Spleen (tissue), 11 donors: ENCODE measurements around the gene NUP88. TPM values are rescaled to one million over a fixed set of nuclear protein-coding genes. Genes with fewer than 3 reads are reported as not detected.
"Not testable (repeated sequence)": the region's sequence is repeated elsewhere in the genome, so short reads cannot be mapped to it uniquely, and the experiment has no call there.

Experiments used
- DNase-seq: peaks from one replicate; pipeline ENCODE4 v3.0.0-alpha.2; 2020
- H3K27ac ChIP-seq, 8 donors: fragments of 200-600 bp; sonication (generic) in 7 of 8; 1 replicate in 4 of 8; 2 replicates in 4 of 8; pipeline versions ENCODE4 v1.5.0 to v1.8.0; 2016 to 2021; ENCODE audit warnings: inconsistent platforms in 4 of 8, mild to moderate bottlenecking in 4 of 8, moderate library complexity in 1 of 8
- H3K27me3 ChIP-seq, 7 donors: fragments of 200-600 bp; sonication (generic) in 6 of 7; replicated peaks in 1 of 7; 1 replicate in 4 of 7; 2 replicates in 3 of 7; pipeline versions ENCODE4 v1.5.0 to v1.8.0; 2016 to 2021; ENCODE audit warnings: inconsistent platforms in 3 of 7, mild to moderate bottlenecking in 1 of 7
- H3K36me3 ChIP-seq, 6 donors: fragments of 200-600 bp; sonication (generic) in 5 of 6; 1 replicate in 4 of 6; 2 replicates in 2 of 6; pipeline versions ENCODE4 v1.5.0 to v1.8.0; 2016 to 2021; ENCODE audit warnings: inconsistent platforms in 2 of 6
- H3K4me1 ChIP-seq, 6 donors: fragments of 200-600 bp; sonication (generic) in 5 of 6; 1 replicate in 3 of 6; 2 replicates in 3 of 6; pipeline versions ENCODE4 v1.5.0 to v1.8.0; 2016 to 2021; ENCODE audit warnings: inconsistent platforms in 3 of 6
- H3K4me3 ChIP-seq, 8 donors: fragments of 200-600 bp; sonication (generic) in 7 of 8; 1 replicate in 4 of 8; 2 replicates in 4 of 8; pipeline versions ENCODE4 v1.5.0 to v1.8.0; 2016 to 2021; ENCODE audit warnings: inconsistent platforms in 4 of 8, mild to moderate bottlenecking in 4 of 8, moderate library complexity in 2 of 8
- H3K9me3 ChIP-seq, 8 donors: fragments of 200-600 bp; sonication (generic) in 7 of 8; 1 replicate in 4 of 8; 2 replicates in 4 of 8; pipeline versions ENCODE4 v1.5.0 to v1.8.0; 2016 to 2021; ENCODE audit warnings: inconsistent platforms in 4 of 8
- CTCF ChIP-seq, 11 experiments: fragments of 200-600 bp in 7 of 11; fragments of 450-650 bp in 4 of 11; sonication (generic) in 4 of 11; IDR thresholded peaks in 8 of 11; conservative IDR thresholded peaks in 3 of 11; 1 replicate in 7 of 11; 2 replicates in 4 of 11; pipeline versions ENCODE4 v1.4.0 to v1.8.0; 2016 to 2021; ENCODE audit warnings: antibody characterized with exemption in 11 of 11, inconsistent platforms in 4 of 11, mild to moderate bottlenecking in 1 of 11
- POLR2A ChIP-seq, 3 donors: fragments of 450-650 bp; IDR thresholded peaks; one replicate each; pipeline ENCODE4 v1.5.1; 2017; ENCODE audit warnings: antibody characterized with exemption in 3 of 3, mild to moderate bottlenecking in 1 of 3
- POLR2AphosphoS5 ChIP-seq, 3 donors: sonication (generic); formaldehyde crosslinking; IDR thresholded peaks; one replicate each; pipeline ENCODE4 v1.5.1; 2017; ENCODE audit warnings: antibody characterized with exemption in 3 of 3
- WGBS, 5 donors: extraction: QIAGEN DNeasy Blood & Tissue Kit in 3 of 5; methylation state at CpG; one replicate each; pipeline versions ENCODE4 v1.1.5 to v1.1.7; 2013 to 2018; 5-methylcytosine and 5-hydroxymethylcytosine counted together
- intact Hi-C: fragments of 100-400 bp; cut with DNase I; formaldehyde crosslinking; loops from one replicate; pipeline ENCODE4 v1.15.0; 2023; ENCODE audit warnings: low total_unique reads
- polyA plus RNA-seq, 3 donors: library from polyadenylated mRNA; stranded (reverse); fragments of 200-250 nt; gene quantifications; one replicate each; pipeline ENCODE4 v1.2.1, GENCODE V29; 2013
- total RNA-seq, 7 donors: library from RNA; depleted of rRNA in 3 of 7; stranded (reverse); fragments of >200 nt in 3 of 7; fragmentation: NEBNext Ultra II Directional in 4 of 7; extraction: Animal tissue kit (Norgen Biotek cat#: 25700) in 4 of 7; gene quantifications; one replicate each; pipeline versions ENCODE4 v1.1.0 to v1.2.1, GENCODE V29; 2016 to 2021
- donor health status: healthy with polysubstance abuse.
- donor health status: DM: no; HTN: no; CAD: no; lungs with moderate emphysema.
- donor health status: DM: no; HTN: no; CAD: no.
- donor health status: Bipolar disorder and iron deficiency.
- donor health status: healthy.
- donor health status: DM: no; HTN: no; CAD: no.
- donor health status: DM: yes; HTN: yes; CAD: no.

Gene NUP88
- total and polyA plus RNA-seq, 10 donors: 67.8 to 131 (median 94.0) TPM

- intact Hi-C loops: loop anchor here (10.0 kb wide), 1 partner anchor 185 kb away; no protein-coding TSS in a partner anchor
- Histone ChIP-seq H3K4me1 (peaks cover 21 to 47% (median 36%) of the 10 kb centered on the region in 6 donors), H3K36me3 (peaks cover 0 to 71% (median 35%) of the 10 kb centered on the region in 6 donors), H3K27ac (peak overlapping the region; percentile 78 to 89 (median 84)), H3K27me3 (no peaks in the 10 kb centered on the region), H3K9me3 (no peaks in the 10 kb centered on the region), H3K4me3 (peak overlapping the region; percentile 87 to 100 (median 94))
- WGBS, 5 donors: 7 to 35% (median 17%) methylated on average over 1 of the region's 1 CpG
- DNase-seq: no peak
- TF ChIP-seq POLR2AphosphoS5 (IDR thresholded peaks at IDR 0.05): no peak
- TF ChIP-seq CTCF (IDR thresholded peaks at IDR 0.05 in 8 of 11, conservative IDR thresholded peaks at IDR 0.05 in 3 of 11): peak in 7 of 11 experiments; percentile 3 to 71 (median 44)
Observed at GRCh38 chr17:5439446-5439764, 19.9 kb upstream of the NUP88 start.

- TF ChIP-seq POLR2A (IDR thresholded peaks at IDR 0.05) (peak in 1 of 3 donors; percentile 17), CTCF (IDR thresholded peaks at IDR 0.05 in 8 of 11, conservative IDR thresholded peaks at IDR 0.05 in 3 of 11) (peak; percentile 97 to 100 (median 99)), POLR2AphosphoS5 (IDR thresholded peaks at IDR 0.05) (peak; percentile 81 to 94 (median 90))
- H3K27ac ChIP-seq: peak within 1 kb of the TSS; percentile 78 to 89 (median 84)
- WGBS, 5 donors: 0 to 1% (median 0%) methylated on average over 16 to 75 of the region's 75 CpGs
- DNase-seq: peak; percentile 97
- peak within 1 kb of the TSS; percentile 87 to 100 (median 94) for H3K4me3 ChIP-seq
- H3K9me3 ChIP-seq: no peaks in the 10 kb centered on the region
- H3K27me3 ChIP-seq: no peaks in the 10 kb centered on the region
- peaks cover 0 to 71% (median 35%) of the 10 kb centered on the region in 6 donors for H3K36me3 ChIP-seq
- intact Hi-C loops: loop anchor here (10.0 kb wide), 1 partner anchor 184 kb away; no protein-coding TSS in a partner anchor
- H3K4me1 ChIP-seq: peaks cover 21 to 47% (median 36%) of the 10 kb centered on the region in 6 donors
Observed at GRCh38 chr17:5438716-5439445, 19.4 kb upstream of the NUP88 start, which contains the start of gene C1QBP. Gene C1QBP (minus strand): TSS chr17:5439155. CDS start chr17:5439073, 82 bp downstream.

GRCh38 chr17:5437721-5438317, 18.4 kb upstream of the NUP88 start:
- DNase-seq: no peak
- 65 to 76% (median 70%) methylated on average over 5 of the region's 5 CpGs for WGBS, 5 donors
- no peak for TF ChIP-seq POLR2AphosphoS5 (IDR thresholded peaks at IDR 0.05)
- peak overlapping the region in 3 of 8 donors; percentile 81 to 88 (median 84) for H3K27ac ChIP-seq
- H3K9me3 ChIP-seq: no peaks in the 10 kb centered on the region
- intact Hi-C loops: loop anchor here (10.0 kb wide), 1 partner anchor 183 kb away; no protein-coding TSS in a partner anchor
- H3K4me1 ChIP-seq: peaks cover 21 to 47% (median 36%) of the 10 kb centered on the region in 6 donors
- H3K36me3 ChIP-seq: peaks cover 0 to 71% (median 39%) of the 10 kb centered on the region in 6 donors
- H3K27me3 ChIP-seq: no peaks in the 10 kb centered on the region
- peak overlapping the region; percentile 87 to 100 (median 94) for H3K4me3 ChIP-seq

GRCh38 chr17:5435781-5436315, 16.4 kb upstream of the NUP88 start:
- H3K4me3 ChIP-seq, H3K27ac ChIP-seq, H3K27me3 ChIP-seq, DNase-seq, H3K9me3 ChIP-seq: not testable (repeated sequence)
- peaks cover 21 to 47% (median 36%) of the 10 kb centered on the region in 6 donors for H3K4me1 ChIP-seq
- 86 to 90% (median 89%) methylated on average over 9 to 12 of the region's 12 CpGs for WGBS, 5 donors
- H3K36me3 ChIP-seq: peaks cover 2 to 72% (median 56%) of the 10 kb centered on the region in 6 donors
- intact Hi-C loops: loop anchor here (10.0 kb wide), 1 partner anchor 181 kb away; no protein-coding TSS in a partner anchor
